HepG2 (cell line): ENCODE data around the gene PRKAR1B. TPM values are rescaled to one million over a fixed set of nuclear protein-coding genes. Genes with fewer than 3 reads are reported as not detected.

Experiments
- ATAC-seq: fragments of 200-7000 bp; cut with Tn5 transposase; 3 replicates; pipeline ENCODE4 v1.9.1; 2020; ENCODE audit warnings: mild to moderate bottlenecking, moderate library complexity
- BruUV-seq: library from RNA; stranded (reverse); fragments of 400-500 nt; replicated peaks from 2 replicates; lab custom pipeline; 2021; lab: Mats Ljungman, UMichigan
- CTCF ChIA-PET: fragments of 300-600 bp; formaldehyde crosslinking; extraction: SDS; loops from one replicate; lab custom pipeline; 2021; ENCODE audit warnings: low total read pairs, inconsistent platforms, low intra/inter-chr PET ratio; lab: Yijun Ruan, JAX
- POLR2A ChIA-PET: fragments of 350-600 bp; sonication (Branson Sonifier 250); formaldehyde crosslinking; loops from one replicate; lab custom pipeline; 2020; ENCODE audit warnings: antibody characterized with exemption, inconsistent platforms; lab: Yijun Ruan, JAX
- DNase-seq: peaks from one replicate; pipeline ENCODE4 v3.0.0-alpha.2; 2015; ENCODE audit warnings: low spot score
- FAIRE-seq: peaks from 3 replicates; lab custom pipeline; 2011; peaks lifted over from hg19 to GRCh38; lab: Jason Lieb, UNC
- H2AFZ ChIP-seq: one replicate; pipeline ENCODE4 v1.6.1; 2011; ENCODE audit warnings: low read length, inconsistent platforms
- H3K27ac ChIP-seq: fragments of 300-600 bp; 3 replicates; pipeline ENCODE4 v1.8.0; 2011; ENCODE audit warnings: mixed run types, mild to moderate bottlenecking, mixed read lengths, low read length, inconsistent platforms; ENCODE audit not compliant: insufficient read depth; ENCODE audit errors: extremely low read length
- H3K27me3 ChIP-seq, 2 experiments: fragments of 200-600 bp in 1 of 2; 2 replicates in 1 of 2; 3 replicates in 1 of 2; pipeline versions ENCODE4 v1.6.0 to v1.8.0; 2011; ENCODE audit warnings: low read length in 2 of 2, mild to moderate bottlenecking in 2 of 2, moderate library complexity in 2 of 2, inconsistent platforms in 1 of 2; ENCODE audit not compliant: insufficient read depth in 2 of 2, control insufficient read depth in 1 of 2
- H3K36me3 ChIP-seq, 2 experiments: fragments of 200-600 bp in 1 of 2; replicated peaks in 1 of 2; 2 replicates in 1 of 2; 3 replicates in 1 of 2; pipeline versions ENCODE4 v1.5.1 to v1.8.0; 2011; ENCODE audit warnings: low read length in 2 of 2, inconsistent platforms in 1 of 2; ENCODE audit not compliant: insufficient read depth in 2 of 2, control insufficient read depth in 1 of 2
- H3K4me1 ChIP-seq: 2 replicates; pipeline ENCODE4 v1.5.1; 2012; ENCODE audit warnings: low read length, inconsistent platforms; ENCODE audit not compliant: insufficient read depth
- H3K4me2 ChIP-seq: 2 replicates; pipeline ENCODE4 v1.6.0; 2011; ENCODE audit warnings: low read depth, low read length, inconsistent platforms
- H3K4me3 ChIP-seq, 3 experiments: fragments of 200-600 bp in 1 of 3; sonication (generic), shearing (Covaris generic) in 1 of 3; replicated peaks in 1 of 3; 2 replicates each; pipeline ENCODE4 v1.5.1; 2011 to 2016; ENCODE audit warnings: low read length in 3 of 3, inconsistent platforms in 2 of 3, low read depth in 2 of 3, mild to moderate bottlenecking in 2 of 3, control low read depth in 1 of 3, mixed read lengths in 1 of 3; ENCODE audit not compliant: insufficient read depth in 1 of 3
- H3K79me2 ChIP-seq: one replicate; pipeline ENCODE4 v1.6.1; 2011; ENCODE audit warnings: low read length, inconsistent platforms; ENCODE audit not compliant: insufficient read depth
- H3K9ac ChIP-seq: 2 replicates; pipeline ENCODE4 v1.6.0; 2011; ENCODE audit warnings: mild to moderate bottlenecking, low read depth, low read length, inconsistent platforms; ENCODE audit not compliant: insufficient read depth
- H3K9me3 ChIP-seq: 2 replicates; pipeline ENCODE4 v1.5.1; 2012; ENCODE audit warnings: mild to moderate bottlenecking, low read length
- H4K20me1 ChIP-seq: 2 replicates; pipeline ENCODE4 v1.6.0; 2011; ENCODE audit warnings: inconsistent platforms, mild to moderate bottlenecking, low read length, moderate library complexity; ENCODE audit not compliant: insufficient read depth
- DMTF1 ChIP-seq: sonication (generic); formaldehyde crosslinking; IDR thresholded peaks from 2 replicates; pipeline ENCODE4 v1.4.0; 2020; ENCODE audit warnings: mild to moderate bottlenecking, missing genetic modification reagents
- KDM5A ChIP-seq: fragments of 200-600 bp; sonication (generic); IDR thresholded peaks from 2 replicates; pipeline ENCODE4 v1.7.0; 2018; ENCODE audit warnings: antibody characterized with exemption, mild to moderate bottlenecking, low read length, borderline replicate concordance
- MTERF4 ChIP-seq: sonication (generic); formaldehyde crosslinking; IDR thresholded peaks from 2 replicates; pipeline ENCODE4 v1.8.0; 2023; ENCODE audit warnings: mild to moderate bottlenecking, missing genetic modification reagents
- NR0B2 ChIP-seq: sonication (generic); formaldehyde crosslinking; IDR thresholded peaks from 2 replicates; pipeline ENCODE4 v1.4.0; 2020; ENCODE audit warnings: mild to moderate bottlenecking, missing genetic modification reagents
- SUZ12 ChIP-seq: fragments of 150-350 bp; IDR thresholded peaks from 2 replicates; pipeline ENCODE4 v1.6.1; 2014; ENCODE audit warnings: low read depth, low read length
- TBX2 ChIP-seq: sonication (generic); formaldehyde crosslinking; IDR thresholded peaks from 2 replicates; pipeline ENCODE4 v1.5.0; 2020; ENCODE audit warnings: missing genetic modification reagents, mild to moderate bottlenecking, borderline replicate concordance
- YEATS2 ChIP-seq: sonication (generic); formaldehyde crosslinking; IDR thresholded peaks from 2 replicates; pipeline ENCODE4 v1.4.0; 2020; ENCODE audit warnings: missing genetic modification reagents, borderline replicate concordance
- ZBTB46 ChIP-seq: sonication (generic); formaldehyde crosslinking; IDR thresholded peaks from 2 replicates; pipeline ENCODE4 v1.4.0; 2020; ENCODE audit warnings: mild to moderate bottlenecking, missing genetic modification reagents, borderline replicate concordance
- ZNF251 ChIP-seq: sonication (generic); formaldehyde crosslinking; IDR thresholded peaks from 2 replicates; pipeline ENCODE4 v1.9.0; 2021; ENCODE audit warnings: mild to moderate bottlenecking, missing genetic modification reagents
- ZNF354B ChIP-seq: sonication (generic); formaldehyde crosslinking; IDR thresholded peaks from 2 replicates; pipeline ENCODE4 v1.8.0; 2022; ENCODE audit warnings: mild to moderate bottlenecking, missing genetic modification reagents
- ZNF644 ChIP-seq: IDR thresholded peaks from 2 replicates; pipeline ENCODE4 v1.6.1; 2016; ENCODE audit warnings: low read depth
- ZNF704 ChIP-seq: sonication (generic); formaldehyde crosslinking; IDR thresholded peaks from 2 replicates; pipeline ENCODE4 v1.8.1; 2023; ENCODE audit warnings: mild to moderate bottlenecking, inconsistent platforms, moderate library complexity, missing genetic modification reagents, borderline replicate concordance
- ZSCAN9 ChIP-seq: IDR thresholded peaks from 2 replicates; pipeline ENCODE4 v1.6.1; 2016; ENCODE audit warnings: borderline replicate concordance
- WGBS: methylation state at CpG from one replicate; pipeline ENCODE4 v1.1.6; 2017; ENCODE audit warnings: low lambda C conversion rate; 5-methylcytosine and 5-hydroxymethylcytosine counted together
- in situ Hi-C: cut with HindIII; loops from 2 replicates; pipeline ENCODE4 v1.10.0; 2017; ENCODE audit warnings: low pct_unique_long_range_greater_than_20kb; ENCODE audit not compliant: extremely low pct_ligation_motif_present
- intact Hi-C: fragments of 100-400 bp; cut with micrococcal nuclease; formaldehyde crosslinking; loops from one replicate; pipeline ENCODE4 v1.10.0; 2022; ENCODE audit not compliant: unreplicated experiment
- polyA plus RNA-seq, 8 experiments: library from polyadenylated mRNA; depleted of rRNA in 3 of 8; stranded (reverse) in 7 of 8; unstranded in 1 of 8; fragments of >200 nt; fragmentation: Illumina TruSeq in 4 of 8; extraction: Trizol in 4 of 8; gene quantifications; 2 replicates each; pipeline versions ENCODE4 v1.2.1 to v1.2.3, GENCODE V29; 2011 to 2016; ENCODE audit warnings: low read depth in 4 of 8, missing spikeins in 1 of 8, mixed read lengths in 1 of 8; ENCODE audit not compliant: insufficient read depth in 1 of 8
- total RNA-seq, 5 experiments: library from RNA; depleted of rRNA; stranded (reverse); fragments of >200 nt; fragmentation: Illumina TruSeq; extraction: Trizol; gene quantifications; 2 replicates each; pipeline ENCODE4 v1.2.3, GENCODE V29; 2016; ENCODE audit warnings: low read depth in 1 of 5

The PRKAR1B gene
- total and polyA plus RNA-seq, 2 of the 13 experiments (the other 11 are each of a cell fraction or from before 2014, with no cell fraction given) = 7.9 to 28.2 TPM

GRCh38 chr7:516216-516605 lies 210.9 kb downstream of the PRKAR1B start:
- intact Hi-C loops = loop anchor here (5.0 kb wide), 1 partner anchor 184 kb away; no protein-coding TSS in a partner anchor
- no peak overlapping the region for H3K27ac ChIP-seq
- H3K4me1 ChIP-seq = no peaks in the 10 kb centered on the region
- peaks cover 7 to 33% of the 10 kb centered on the region in 2 experiments; a peak in 4 of 5 replicates for H3K27me3 ChIP-seq
- in situ Hi-C loops = no loop called here
- H3K36me3 ChIP-seq = no peaks in the 10 kb centered on the region
- H2AFZ ChIP-seq = no peak overlapping the region
- H4K20me1 ChIP-seq = no peaks in the 10 kb centered on the region
- no peak overlapping the region for H3K4me3 ChIP-seq
- H3K4me2 ChIP-seq = peak overlapping the region; percentile 23; the same call in 1 of the 2 replicates
- ATAC-seq (no peak), DNase-seq (no peak), FAIRE-seq (no peak)
- POLR2A ChIA-PET = no interaction called here
- CTCF ChIA-PET = no interaction called here
- no peak overlapping the region for H3K9ac ChIP-seq
- no peaks in the 10 kb centered on the region for H3K9me3 ChIP-seq
- peaks cover 2% of the 10 kb centered on the region for H3K79me2 ChIP-seq
- WGBS = 81% methylated on average over 13 of the region's 13 CpGs
- no TSS peak for BruUV-seq
- TF ChIP-seq KDM5A = no peak
- TF ChIP-seq ZSCAN9 = no peak
- no peak for TF ChIP-seq YEATS2
- TF ChIP-seq NR0B2 (CRISPR knock-in tag) = no peak
- no peak for TF ChIP-seq ZNF251 (CRISPR knock-in tag)
- TF ChIP-seq DMTF1 (CRISPR knock-in tag) = no peak
- no peak for TF ChIP-seq ZNF644 (CRISPR knock-in tag)
- TF ChIP-seq MTERF4 = no peak
- no peak for TF ChIP-seq SUZ12
- TF ChIP-seq ZBTB46 = no peak
- TF ChIP-seq TBX2 (CRISPR knock-in tag) = no peak
- no peak for TF ChIP-seq ZNF704 (CRISPR knock-in tag)
- no peak for TF ChIP-seq ZNF354B (CRISPR knock-in tag)
